K562 (cell line): ENCODE data around the gene RPL22L1. TPM values are rescaled to one million over a fixed set of nuclear protein-coding genes. Genes with fewer than 3 reads are reported as not detected.

Experiments
- ARID4B ChIP-seq: sonication (generic); formaldehyde crosslinking; IDR thresholded peaks from 2 replicates; pipeline ENCODE4 v1.8.0; 2022; ENCODE audit warnings: mild to moderate bottlenecking, missing genetic modification reagents
- ATF2 ChIP-seq: sonication (generic); formaldehyde crosslinking; IDR thresholded peaks from 2 replicates; pipeline ENCODE4 v1.8.1; 2022; ENCODE audit warnings: missing genetic modification reagents
- CREBBP ChIP-seq: IDR thresholded peaks from one replicate; pipeline ENCODE4 v1.6.1; 2012; ENCODE audit warnings: low read depth, mild to moderate bottlenecking, control low read depth, inconsistent platforms, low read length
- EWSR1 ChIP-seq: fragments of 450-650 bp; IDR thresholded peaks from 2 replicates; pipeline ENCODE4 v1.6.1; 2018; ENCODE audit warnings: borderline replicate concordance, mild to moderate bottlenecking, low read depth, moderate library complexity; ENCODE audit not compliant: partially characterized antibody
- EZH2 ChIP-seq: IDR thresholded peaks from 2 replicates; pipeline ENCODE4 v1.6.1; 2012; ENCODE audit warnings: low read depth, mild to moderate bottlenecking, inconsistent platforms, low read length, borderline replicate concordance
- KDM4B ChIP-seq, 2 experiments: fragments of 450-650 bp in 1 of 2; sonication (generic) in 1 of 2; IDR thresholded peaks; 2 replicates each; pipeline ENCODE4 v1.6.1; 2016 to 2017; ENCODE audit warnings: borderline replicate concordance in 2 of 2, antibody characterized with exemption in 1 of 2, low read depth in 1 of 2, mild to moderate bottlenecking in 1 of 2
- MAFF ChIP-seq: IDR thresholded peaks from 2 replicates; pipeline ENCODE4 v1.6.1; 2012; ENCODE audit warnings: low read length, improper control_type of control experiment
- NCOA6 ChIP-seq: fragments of 450-650 bp; IDR thresholded peaks from 2 replicates; pipeline ENCODE4 v1.6.1; 2017; ENCODE audit warnings: mild to moderate bottlenecking
- PHB ChIP-seq: fragments of 250-450 bp; sonication (Bioruptor Pico); IDR thresholded peaks from 2 replicates; pipeline ENCODE4 v1.5.0; 2021
- POLR2H ChIP-seq: IDR thresholded peaks from 2 replicates; pipeline ENCODE4 v1.6.1; 2016; ENCODE audit warnings: missing genetic modification characterization, low read depth, mild to moderate bottlenecking, control low read depth, missing compliant biosample characterization, moderate library complexity
- PPARD ChIP-seq: fragments of 250-450 bp; sonication (Bioruptor Pico); IDR thresholded peaks from 2 replicates; pipeline ENCODE4 v1.8.0; 2022; ENCODE audit warnings: inconsistent platforms, mild to moderate bottlenecking, moderate library complexity
- RBM17 ChIP-seq: fragments of 200-400 bp; formaldehyde crosslinking; IDR thresholded peaks from 2 replicates; pipeline ENCODE4 v1.6.1; 2017; ENCODE audit warnings: low read depth, mild to moderate bottlenecking, low read length, borderline replicate concordance
- RBM39 ChIP-seq: fragments of 200-400 bp; formaldehyde crosslinking; optimal IDR thresholded peaks from 2 replicates; pipeline ENCODE3; 2018; ENCODE audit warnings: low read depth, low read length
- RFX7 ChIP-seq: fragments of 250-450 bp; sonication (Bioruptor Pico); IDR thresholded peaks from 2 replicates; pipeline ENCODE4 v1.5.1; 2021; ENCODE audit warnings: mild to moderate bottlenecking
- SMARCB1 ChIP-seq: IDR thresholded peaks from 2 replicates; pipeline ENCODE4 v1.6.1; 2011; ENCODE audit warnings: improper control_type of control experiment, low read depth; ENCODE audit not compliant: insufficient read length
- TAL1 ChIP-seq: fragments of 450-650 bp; IDR thresholded peaks from 2 replicates; pipeline ENCODE4 v1.6.1; 2016; ENCODE audit warnings: mild to moderate bottlenecking
- TSHZ1 ChIP-seq: fragments of 250-450 bp; sonication (Bioruptor Pico); IDR thresholded peaks from 2 replicates; pipeline ENCODE4 v1.4.0; 2020; ENCODE audit warnings: mild to moderate bottlenecking, moderate library complexity
- ZC3H8 ChIP-seq: fragments of 450-650 bp; IDR thresholded peaks from 2 replicates; pipeline ENCODE4 v1.6.1; 2017
- ZNF644 ChIP-seq: fragments of 200-800 bp; sonication (Bioruptor generic); IDR thresholded peaks from 2 replicates; pipeline ENCODE4 v1.6.1; 2016; ENCODE audit warnings: low read depth, missing genetic modification characterization, missing compliant biosample characterization
- polyA plus RNA-seq, 8 experiments: library from polyadenylated mRNA; depleted of rRNA in 4 of 8; stranded (reverse) in 5 of 8; unstranded in 3 of 8; fragments of >200 nt; fragmentation: Nextera tagmentation in 2 of 8; fragmentation: Illumina TruSeq in 1 of 8; extraction: Ambion mirVana in 2 of 8; extraction: Trizol in 1 of 8; gene quantifications; 2 replicates each; pipeline versions ENCODE4 v1.2.1 to v1.2.3, GENCODE V29; 2011 to 2014; ENCODE audit warnings: inconsistent platforms in 1 of 8, missing spikeins in 1 of 8
- total RNA-seq, 7 experiments: library from RNA; depleted of rRNA in 6 of 7; stranded (reverse); fragments of >200 nt in 6 of 7; fragmentation: Illumina TruSeq in 2 of 7; extraction: Trizol in 2 of 7; gene quantifications; 2 replicates each; pipeline versions ENCODE4 v1.2.1 to v1.2.3, GENCODE V29; 2011 to 2021; ENCODE audit warnings: low replicate concordance in 1 of 7

RPL22L1 gene
- total and polyA plus RNA-seq, 9 of the 15 experiments (the other 6 are each of a cell fraction or from before 2014, with no cell fraction given) = 53.9 to 198 (median 108) TPM

GRCh38 chr3:170908235-170909116 is 38.5 kb upstream of the RPL22L1 start, which contains the start of gene EIF5A2 (continued):
- TF ChIP-seq ARID4B (CRISPR knock-in tag) (peak; percentile 71; the same call in 1 of the 2 replicates), TSHZ1 (CRISPR knock-in tag) (no peak), PPARD (CRISPR knock-in tag) (no peak), RBM17 (no peak), NCOA6 (no peak), KDM4B (IDR thresholded peaks at IDR 0.05; ENCODE audit: borderline replicate concordance in 2 of 2, low read depth in 1 of 2) (peak in 1 of 2 experiments; percentile 15; a peak in 1 of 4 replicates), SMARCB1 (no peak), ATF2 (CRISPR knock-in tag) (no peak), TAL1 (no peak), POLR2H (tag) (no peak), CREBBP (no peak), PHB (CRISPR knock-in tag) (no peak), EWSR1 (no peak), MAFF (no peak), RFX7 (no peak), ZNF644 (tag) (no peak), RBM39 (no peak), EZH2 (no peak), ZC3H8 (0 out of 2 replicates have a peak, but pooled peaks have one; percentile 5)
